ENCODE data around the gene CBX7.

CBX7 gene

GRCh38 chr22:39092111-39092862 lies 60.2 kb downstream of the CBX7 start:
- no peak for DNase-seq (ENCODE audit: low read depth in 2 of 2)

- DNase-seq (ENCODE audit: low read depth in 2 of 2): no peak
Measured at GRCh38 chr22:39091126-39092081, 61.1 kb downstream of the CBX7 start.

- peak; percentile 86 to 87 for DNase-seq (ENCODE audit: low read depth in 2 of 2)
Measured at GRCh38 chr22:39090426-39091064, 61.9 kb downstream of the CBX7 start.

GRCh38 chr22:39089928-39090327 lies 62.6 kb downstream of the CBX7 start:
- no peak for DNase-seq (ENCODE audit: low read depth in 2 of 2)

- DNase-seq (ENCODE audit: low read depth in 2 of 2): no peak
Measured at GRCh38 chr22:39088685-39089032, 63.8 kb downstream of the CBX7 start.

GRCh38 chr22:39087881-39088684 lies 64.4 kb downstream of the CBX7 start:
- no peak for DNase-seq (ENCODE audit: low read depth in 2 of 2)

GRCh38 chr22:39087098-39087497 lies 65.4 kb downstream of the CBX7 start:
- DNase-seq (ENCODE audit: low read depth in 2 of 2): no peak

GRCh38 chr22:39084666-39085065 lies 67.8 kb downstream of the CBX7 start:
- DNase-seq (ENCODE audit: low read depth in 2 of 2): no peak

- DNase-seq (ENCODE audit: low read depth in 2 of 2): no peak
Measured at GRCh38 chr22:39083212-39084165, 69.0 kb downstream of the CBX7 start.

GRCh38 chr22:39081598-39081997 lies 70.9 kb downstream of the CBX7 start:
- no peak for DNase-seq (ENCODE audit: low read depth in 2 of 2)

GRCh38 chr22:39081016-39081415 lies 71.5 kb downstream of the CBX7 start:
- DNase-seq (ENCODE audit: low read depth in 2 of 2): no peak
